Measurements from ENCODE around the gene HECTD4. TPM values are rescaled to one million over a fixed set of nuclear protein-coding genes. Genes with fewer than 3 reads are reported as not detected.
A peak's percentile ranks its signal among the peaks of the same experiment; 100 is the strongest.

Gene HECTD4
- total RNA-seq, 2 donors from 2014 or later, result 46.6 to 48.2 TPM

- 93 to 94% methylated on average over 7 of the region's 7 CpGs for WGBS, 2 experiments (ENCODE audit: insufficient coverage in 1 of 2, insufficient read length in 1 of 2)
- no peaks in the 10 kb centered on the region for H3K27me3 ChIP-seq (ENCODE audit: control insufficient read depth, insufficient read depth, low read length, poor library complexity, severe bottlenecking)
- no peak overlapping the region for H3K9ac ChIP-seq (ENCODE audit: extremely low read depth, low read length, poor library complexity, severe bottlenecking)
- TF ChIP-seq, protein P1, sequence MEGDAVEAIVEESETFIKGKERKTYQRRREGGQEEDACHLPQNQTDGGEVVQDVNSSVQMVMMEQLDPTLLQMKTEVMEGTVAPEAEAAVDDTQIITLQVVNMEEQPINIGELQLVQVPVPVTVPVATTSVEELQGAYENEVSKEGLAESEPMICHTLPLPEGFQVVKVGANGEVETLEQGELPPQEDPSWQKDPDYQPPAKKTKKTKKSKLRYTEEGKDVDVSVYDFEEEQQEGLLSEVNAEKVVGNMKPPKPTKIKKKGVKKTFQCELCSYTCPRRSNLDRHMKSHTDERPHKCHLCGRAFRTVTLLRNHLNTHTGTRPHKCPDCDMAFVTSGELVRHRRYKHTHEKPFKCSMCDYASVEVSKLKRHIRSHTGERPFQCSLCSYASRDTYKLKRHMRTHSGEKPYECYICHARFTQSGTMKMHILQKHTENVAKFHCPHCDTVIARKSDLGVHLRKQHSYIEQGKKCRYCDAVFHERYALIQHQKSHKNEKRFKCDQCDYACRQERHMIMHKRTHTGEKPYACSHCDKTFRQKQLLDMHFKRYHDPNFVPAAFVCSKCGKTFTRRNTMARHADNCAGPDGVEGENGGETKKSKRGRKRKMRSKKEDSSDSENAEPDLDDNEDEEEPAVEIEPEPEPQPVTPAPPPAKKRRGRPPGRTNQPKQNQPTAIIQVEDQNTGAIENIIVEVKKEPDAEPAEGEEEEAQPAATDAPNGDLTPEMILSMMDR (conservative IDR thresholded peaks at IDR 0.05), result no peak
- Mint-ChIP-seq H3K4me3 (no peak overlapping the region), H3K27ac (no peak overlapping the region), H3K9me3 (no peaks in the 10 kb centered on the region), H3K4me1 (peaks cover 9% of the 10 kb centered on the region), H3K27me3 (ENCODE audit: insufficient read depth) (no peaks in the 10 kb centered on the region), H3K36me3 (ENCODE audit: low read depth) (peaks cover 64% of the 10 kb centered on the region)
- H3K36me3 ChIP-seq (ENCODE audit: control insufficient read depth, insufficient read depth, low read length), result peaks cover 75% of the 10 kb centered on the region
- no peak overlapping the region for H3K27ac ChIP-seq (ENCODE audit: low read depth, low read length)
- no peak for DNase-seq
- H3K9me3 ChIP-seq (ENCODE audit: control insufficient read depth, low read length), result no peaks in the 10 kb centered on the region
- no peaks in the 10 kb centered on the region for H3K4me1 ChIP-seq (ENCODE audit: control insufficient read depth, insufficient read depth, low read length)
- no peak overlapping the region for H3K4me3 ChIP-seq (ENCODE audit: low read length)
Observed at GRCh38 chr12:112206944-112207343, 175.3 kb downstream of the HECTD4 start.

GRCh38 chr12:112199136-112199535, 183.1 kb downstream of the HECTD4 start:
- Mint-ChIP-seq H3K27me3 (ENCODE audit: insufficient read depth) (no peaks in the 10 kb centered on the region), H3K4me1 (peaks cover 2% of the 10 kb centered on the region), H3K36me3 (ENCODE audit: low read depth) (peaks cover 49% of the 10 kb centered on the region), H3K27ac (no peak overlapping the region), H3K4me3 (no peak overlapping the region), H3K9me3 (no peaks in the 10 kb centered on the region)
- Histone ChIP-seq H3K4me1 (ENCODE audit: control insufficient read depth, insufficient read depth, low read length) (no peaks in the 10 kb centered on the region), H3K27me3 (ENCODE audit: control insufficient read depth, insufficient read depth, low read length, poor library complexity, severe bottlenecking) (no peaks in the 10 kb centered on the region), H3K9ac (ENCODE audit: extremely low read depth, low read length, poor library complexity, severe bottlenecking) (no peak overlapping the region), H3K36me3 (ENCODE audit: control insufficient read depth, insufficient read depth, low read length) (peaks cover 59% of the 10 kb centered on the region), H3K9me3 (ENCODE audit: control insufficient read depth, low read length) (no peaks in the 10 kb centered on the region), H3K4me3 (ENCODE audit: low read length) (no peak overlapping the region), H3K27ac (ENCODE audit: low read depth, low read length) (no peak overlapping the region)
- WGBS, 2 experiments (ENCODE audit: insufficient coverage in 1 of 2, insufficient read length in 1 of 2), result 94 to 95% methylated on average over 4 of the region's 4 CpGs
- DNase-seq, result no peak
- TF ChIP-seq, protein P1 (conservative IDR thresholded peaks at IDR 0.05), result no peak

- DNase-seq, result peak; percentile 96
- H3K27ac Mint-ChIP-seq, result peak overlapping the region; percentile 2
- TF ChIP-seq, protein P1 (conservative IDR thresholded peaks at IDR 0.05), result peak; percentile 92
- H3K9me3 Mint-ChIP-seq, result no peaks in the 10 kb centered on the region
- Histone ChIP-seq H3K4me1 (ENCODE audit: control insufficient read depth, insufficient read depth, low read length) (no peaks in the 10 kb centered on the region), H3K9ac (ENCODE audit: extremely low read depth, low read length, poor library complexity, severe bottlenecking) (no peak overlapping the region), H3K27ac (ENCODE audit: low read depth, low read length) (no peak overlapping the region), H3K9me3 (ENCODE audit: control insufficient read depth, low read length) (no peaks in the 10 kb centered on the region), H3K27me3 (ENCODE audit: control insufficient read depth, insufficient read depth, low read length, poor library complexity, severe bottlenecking) (no peaks in the 10 kb centered on the region), H3K36me3 (ENCODE audit: control insufficient read depth, insufficient read depth, low read length) (peaks cover 54% of the 10 kb centered on the region), H3K4me3 (ENCODE audit: low read length) (no peak overlapping the region)
- WGBS, 2 experiments (ENCODE audit: insufficient coverage in 1 of 2, insufficient read length in 1 of 2), result 79 to 82% methylated on average over 6 to 9 of the region's 9 CpGs
- no peak overlapping the region for H3K4me3 Mint-ChIP-seq
- H3K36me3 Mint-ChIP-seq (ENCODE audit: low read depth), result peaks cover 51% of the 10 kb centered on the region
- no peaks in the 10 kb centered on the region for H3K27me3 Mint-ChIP-seq (ENCODE audit: insufficient read depth)
- H3K4me1 Mint-ChIP-seq, result peaks cover 2% of the 10 kb centered on the region
Observed at GRCh38 chr12:112198120-112198733, 184.0 kb downstream of the HECTD4 start.

Data from endodermal cell (in vitro differentiated cells).